Trophoblast cell (in vitro differentiated cells and primary cell): Measurements from ENCODE around the gene CRYBB3.
A peak's percentile ranks its signal among the peaks of the same experiment; 100 is the strongest.

ENCODE experiments used
- DNase-seq, 2 donors: peaks; one replicate each; pipeline ENCODE4 v3.0.0-alpha.2; 2016
- H2AFZ ChIP-seq: 2 replicates; pipeline ENCODE4 v1.6.1; 2013; ENCODE audit warnings: low read length, moderate library complexity, mild to moderate bottlenecking; ENCODE audit not compliant: insufficient read depth, poor library complexity
- H2AK5ac ChIP-seq: 2 replicates; pipeline ENCODE4 v1.6.1; 2013; ENCODE audit warnings: mild to moderate bottlenecking, low read length
- H2BK120ac ChIP-seq: 2 replicates; pipeline ENCODE4 v1.6.1; 2013; ENCODE audit warnings: low read length, mild to moderate bottlenecking, moderate library complexity; ENCODE audit not compliant: insufficient read depth, poor library complexity
- H2BK12ac ChIP-seq: 2 replicates; pipeline ENCODE4 v1.6.1; 2013; ENCODE audit warnings: mild to moderate bottlenecking, low read length, moderate library complexity
- H2BK5ac ChIP-seq: 2 replicates; pipeline ENCODE4 v1.6.1; 2013; ENCODE audit warnings: low read length, low read depth, moderate library complexity, mild to moderate bottlenecking; ENCODE audit not compliant: poor library complexity
- H3K14ac ChIP-seq: 2 replicates; pipeline ENCODE4 v1.6.1; 2013; ENCODE audit warnings: mild to moderate bottlenecking, low read length
- H3K18ac ChIP-seq: 2 replicates; pipeline ENCODE4 v1.6.1; 2013; ENCODE audit warnings: mild to moderate bottlenecking, low read length
- H3K23ac ChIP-seq: 2 replicates; pipeline ENCODE4 v1.6.1; 2013; ENCODE audit warnings: low read length
- H3K27ac ChIP-seq: 2 replicates; pipeline ENCODE4 v1.5.1; 2013; ENCODE audit warnings: low read depth, mild to moderate bottlenecking, inconsistent platforms, low read length, moderate library complexity
- H3K27me3 ChIP-seq: 2 replicates; pipeline ENCODE4 v1.6.1; 2013; ENCODE audit warnings: inconsistent platforms, mild to moderate bottlenecking, low read length, moderate library complexity; ENCODE audit not compliant: insufficient read depth
- H3K36me3 ChIP-seq, 2 experiments: 1 replicate in 1 of 2; 2 replicates in 1 of 2; pipeline ENCODE4 v1.6.1; 2013; ENCODE audit warnings: low read length in 2 of 2, mild to moderate bottlenecking in 2 of 2, moderate library complexity in 1 of 2; ENCODE audit not compliant: insufficient read depth in 2 of 2, control insufficient read depth in 1 of 2
- H3K4ac ChIP-seq: 2 replicates; pipeline ENCODE4 v1.6.1; 2013; ENCODE audit warnings: low read depth, mild to moderate bottlenecking, low read length, moderate library complexity
- H3K4me1 ChIP-seq, 2 experiments: 1 replicate in 1 of 2; 2 replicates in 1 of 2; pipeline ENCODE4 v1.6.1; 2013; ENCODE audit warnings: low read length in 2 of 2, mild to moderate bottlenecking in 2 of 2, moderate library complexity in 1 of 2; ENCODE audit not compliant: insufficient read depth in 2 of 2, control insufficient read depth in 1 of 2
- H3K4me2 ChIP-seq: 2 replicates; pipeline ENCODE4 v1.6.1; 2013; ENCODE audit warnings: inconsistent platforms, mild to moderate bottlenecking, low read length, moderate library complexity
- H3K4me3 ChIP-seq: 2 replicates; pipeline ENCODE4 v1.5.1; 2013; ENCODE audit warnings: mild to moderate bottlenecking, low read depth, low read length, inconsistent platforms
- H3K79me1 ChIP-seq: one replicate; pipeline ENCODE4 v1.6.1; 2013; ENCODE audit warnings: low read length
- H3K79me2 ChIP-seq: 2 replicates; pipeline ENCODE4 v1.6.1; 2013; ENCODE audit warnings: low read length, mild to moderate bottlenecking; ENCODE audit not compliant: control insufficient read depth, insufficient read depth, poor library complexity
- H3K9ac ChIP-seq: 2 replicates; pipeline ENCODE4 v1.6.1; 2013; ENCODE audit warnings: mild to moderate bottlenecking, low read length
- H3K9me3 ChIP-seq: 2 replicates; pipeline ENCODE4 v1.6.1; 2013; ENCODE audit warnings: low read depth, mild to moderate bottlenecking, control low read depth, inconsistent platforms, low read length; ENCODE audit not compliant: insufficient read depth
- H4K12ac ChIP-seq: 2 replicates; pipeline ENCODE4 v1.6.1; 2013; ENCODE audit warnings: low read depth, mild to moderate bottlenecking, low read length, moderate library complexity
- H4K8ac ChIP-seq: 2 replicates; pipeline ENCODE4 v1.6.1; 2013; ENCODE audit warnings: low read depth, mild to moderate bottlenecking, low read length, moderate library complexity
- H4K91ac ChIP-seq: one replicate; pipeline ENCODE4 v1.6.1; 2013; ENCODE audit warnings: low read depth, mild to moderate bottlenecking, low read length, moderate library complexity
- WGBS: extraction: QIAGEN DNeasy Blood & Tissue Kit; methylation state at CpG from one replicate; pipeline ENCODE4 v1.1.7; 2013; ENCODE audit warnings: missing lambda C conversion rate; ENCODE audit not compliant: insufficient read length, insufficient coverage; ENCODE audit errors: extremely low coverage; 5-methylcytosine and 5-hydroxymethylcytosine counted together

Gene CRYBB3

GRCh38 chr22:25219948-25220442 lies 20.3 kb downstream of the CRYBB3 start:
- Histone ChIP-seq H3K9ac (no peak overlapping the region), H3K4me3 (no peak overlapping the region), H2AK5ac (no peak overlapping the region), H3K36me3 (no peaks in the 10 kb centered on the region), H3K18ac (no peak overlapping the region), H2BK5ac (no peak overlapping the region), H3K9me3 (no peaks in the 10 kb centered on the region), H3K79me2 (no peaks in the 10 kb centered on the region), H3K4me2 (no peak overlapping the region), H3K23ac (no peak overlapping the region), H4K8ac (no peak overlapping the region), H3K27me3 (no peaks in the 10 kb centered on the region), H2BK120ac (no peak overlapping the region), H3K4ac (no peak overlapping the region), H3K79me1 (no peaks in the 10 kb centered on the region), H4K12ac (no peak overlapping the region), H3K14ac (no peak overlapping the region), H2AFZ (no peak overlapping the region), H3K27ac (no peak overlapping the region), H2BK12ac (no peak overlapping the region), H4K91ac (no peak overlapping the region), H3K4me1 (no peaks in the 10 kb centered on the region)
- no peak for DNase-seq
- no CpG with 5 or more reads among the region's 4 CpGs for WGBS

- Histone ChIP-seq H4K8ac (no peak overlapping the region), H3K23ac (no peak overlapping the region), H3K79me2 (no peaks in the 10 kb centered on the region), H2BK12ac (no peak overlapping the region), H2AFZ (no peak overlapping the region), H3K18ac (no peak overlapping the region), H2BK120ac (no peak overlapping the region), H3K4me1 (no peaks in the 10 kb centered on the region), H3K27me3 (no peaks in the 10 kb centered on the region), H3K9me3 (no peaks in the 10 kb centered on the region), H3K14ac (no peak overlapping the region), H3K4me3 (no peak overlapping the region), H3K79me1 (no peaks in the 10 kb centered on the region), H2BK5ac (no peak overlapping the region), H4K12ac (no peak overlapping the region), H3K27ac (no peak overlapping the region), H4K91ac (no peak overlapping the region), H3K4me2 (no peak overlapping the region), H3K4ac (no peak overlapping the region), H3K9ac (no peak overlapping the region), H3K36me3 (no peaks in the 10 kb centered on the region), H2AK5ac (no peak overlapping the region)
- no CpG with 5 or more reads among the region's 8 CpGs for WGBS
- no peak for DNase-seq
Measured at GRCh38 chr22:25221790-25222189, 22.1 kb downstream of the CRYBB3 start.

GRCh38 chr22:25223269-25223850 lies 23.7 kb downstream of the CRYBB3 start:
- WGBS: no CpG with 5 or more reads among the region's 12 CpGs
- no peaks in the 10 kb centered on the region for H3K79me1 ChIP-seq
- H3K18ac ChIP-seq: no peak overlapping the region
- H2AFZ ChIP-seq: no peak overlapping the region
- H3K27ac ChIP-seq: no peak overlapping the region
- H2AK5ac ChIP-seq: no peak overlapping the region
- no peak overlapping the region for H4K12ac ChIP-seq
- no peak overlapping the region for H3K14ac ChIP-seq
- H4K91ac ChIP-seq: no peak overlapping the region
- no peak overlapping the region for H4K8ac ChIP-seq
- no peak overlapping the region for H3K4me2 ChIP-seq
- H3K4me3 ChIP-seq: no peak overlapping the region
- H3K36me3 ChIP-seq: no peaks in the 10 kb centered on the region
- H3K4me1 ChIP-seq: no peaks in the 10 kb centered on the region
- no peaks in the 10 kb centered on the region for H3K79me2 ChIP-seq
- H2BK5ac ChIP-seq: no peak overlapping the region
- no peak overlapping the region for H3K9ac ChIP-seq
- no peaks in the 10 kb centered on the region for H3K27me3 ChIP-seq
- no peaks in the 10 kb centered on the region for H3K9me3 ChIP-seq
- no peak overlapping the region for H3K23ac ChIP-seq
- no peak overlapping the region for H2BK120ac ChIP-seq
- H2BK12ac ChIP-seq: no peak overlapping the region
- no peak overlapping the region for H3K4ac ChIP-seq
- DNase-seq: no peak

- H4K8ac ChIP-seq: no peak overlapping the region
- H2AK5ac ChIP-seq: no peak overlapping the region
- no peak overlapping the region for H2BK12ac ChIP-seq
- no peaks in the 10 kb centered on the region for H3K27me3 ChIP-seq
- H3K14ac ChIP-seq: no peak overlapping the region
- no CpG with 5 or more reads among the region's 13 CpGs for WGBS
- H3K4me2 ChIP-seq: no peak overlapping the region
- H3K79me2 ChIP-seq: no peaks in the 10 kb centered on the region
- no peak overlapping the region for H3K4ac ChIP-seq
- H3K4me3 ChIP-seq: peak overlapping the region; percentile 63
- DNase-seq: no peak
- no peak overlapping the region for H4K12ac ChIP-seq
- H2BK5ac ChIP-seq: no peak overlapping the region
- H3K23ac ChIP-seq: no peak overlapping the region
- H3K27ac ChIP-seq: no peak overlapping the region
- H3K9me3 ChIP-seq: peaks cover 2% of the 10 kb centered on the region
- H3K9ac ChIP-seq: no peak overlapping the region
- no peak overlapping the region for H3K18ac ChIP-seq
- no peak overlapping the region for H4K91ac ChIP-seq
- H3K4me1 ChIP-seq: no peaks in the 10 kb centered on the region
- no peaks in the 10 kb centered on the region for H3K79me1 ChIP-seq
- H3K36me3 ChIP-seq: no peaks in the 10 kb centered on the region
- no peak overlapping the region for H2BK120ac ChIP-seq
- H2AFZ ChIP-seq: no peak overlapping the region
Measured at GRCh38 chr22:25228822-25229221, 29.2 kb downstream of the CRYBB3 start.
